KMS-11 (cell line): ENCODE measurements around the gene SMIM14.
"Not testable (repeated sequence)": the region's sequence is repeated elsewhere in the genome, so short reads cannot be mapped to it uniquely, and the experiment has no call there.

Experiments
- H2AFZ ChIP-seq: fragments of 200-600 bp; sonication (generic); 2 replicates; pipeline ENCODE4 v1.6.1; 2016; ENCODE audit warnings: antibody characterized with exemption, mixed run types, low read depth
- H3K27ac ChIP-seq: fragments of 200-600 bp; sonication (generic); 2 replicates; pipeline ENCODE4 v1.6.1; 2016; ENCODE audit warnings: mild to moderate bottlenecking, mixed run types
- H3K27me3 ChIP-seq: fragments of 200-600 bp; sonication (generic); 2 replicates; pipeline ENCODE4 v1.6.1; 2017; ENCODE audit warnings: mild to moderate bottlenecking, low read depth, mixed run types, moderate library complexity; ENCODE audit not compliant: insufficient read depth
- H3K36me3 ChIP-seq: fragments of 200-600 bp; sonication (generic); 2 replicates; pipeline ENCODE4 v1.6.1; 2017; ENCODE audit warnings: mild to moderate bottlenecking, mixed run types; ENCODE audit not compliant: insufficient read depth
- H3K4me1 ChIP-seq: fragments of 200-600 bp; sonication (generic); 2 replicates; pipeline ENCODE4 v1.6.1; 2016; ENCODE audit warnings: mild to moderate bottlenecking, low read depth, mixed run types; ENCODE audit not compliant: poor library complexity, severe bottlenecking
- H3K4me2 ChIP-seq: fragments of 200-600 bp; sonication (generic); 2 replicates; pipeline ENCODE4 v1.7.0; 2016; ENCODE audit warnings: mild to moderate bottlenecking, mixed run types
- H3K4me3 ChIP-seq: fragments of 200-600 bp; sonication (generic); IDR thresholded peaks from 2 replicates; pipeline ENCODE4 v1.6.1; 2017; ENCODE audit warnings: low read depth, low read length, mixed read lengths; ENCODE audit not compliant: insufficient read depth
- H3K79me2 ChIP-seq: fragments of 200-600 bp; sonication (generic); 2 replicates; pipeline ENCODE4 v1.6.1; 2016; ENCODE audit warnings: low read depth, mixed run types; ENCODE audit not compliant: insufficient read depth
- H3K9ac ChIP-seq: fragments of 200-600 bp; sonication (generic); 2 replicates; pipeline ENCODE4 v1.6.1; 2016; ENCODE audit warnings: mild to moderate bottlenecking, mixed run types
- H4K20me1 ChIP-seq: fragments of 200-600 bp; sonication (generic); 2 replicates; pipeline ENCODE4 v1.6.1; 2016; ENCODE audit warnings: mild to moderate bottlenecking, mixed run types; ENCODE audit not compliant: insufficient read depth
- TF ChIP-seq, protein P1 (sequence below): fragments of 200-600 bp; sonication (generic); conservative IDR thresholded peaks from 2 replicates; pipeline ENCODE4 v1.6.1; 2017; ENCODE audit warnings: low read depth, mild to moderate bottlenecking, antibody characterized with exemption, low read length, moderate library complexity, mixed read lengths

SMIM14 gene

DNA sequence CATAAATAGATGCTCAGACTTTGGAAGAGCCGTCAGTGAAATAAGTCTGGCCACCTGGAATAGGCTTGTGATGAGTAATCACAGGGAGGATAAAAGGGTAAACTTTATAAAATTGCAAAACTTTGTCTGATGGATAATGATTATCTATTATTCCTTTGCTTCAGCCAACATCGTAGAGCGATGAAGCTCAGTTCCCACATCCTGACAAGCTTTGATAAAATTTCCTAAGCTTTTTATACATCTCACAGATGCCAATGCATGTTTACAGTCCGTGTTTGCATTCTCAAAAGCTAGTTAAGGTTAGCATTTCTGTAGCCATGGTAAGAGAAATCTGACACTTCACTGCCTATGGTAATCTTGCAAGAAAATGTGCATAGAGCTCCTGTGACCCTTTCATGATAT is 96.1 kb downstream of the SMIM14 start:
- H3K36me3 ChIP-seq = no peaks in the 10 kb centered on the region
- H3K27me3 ChIP-seq = no peaks in the 10 kb centered on the region
- H2AFZ ChIP-seq = no peak overlapping the region
- no peak overlapping the region for H3K27ac ChIP-seq
- H3K79me2 ChIP-seq = no peaks in the 10 kb centered on the region
- H3K4me3 ChIP-seq = no peak overlapping the region
- H3K4me2 ChIP-seq = no peak overlapping the region
- H3K9ac ChIP-seq = no peak overlapping the region
- TF ChIP-seq, protein P1, sequence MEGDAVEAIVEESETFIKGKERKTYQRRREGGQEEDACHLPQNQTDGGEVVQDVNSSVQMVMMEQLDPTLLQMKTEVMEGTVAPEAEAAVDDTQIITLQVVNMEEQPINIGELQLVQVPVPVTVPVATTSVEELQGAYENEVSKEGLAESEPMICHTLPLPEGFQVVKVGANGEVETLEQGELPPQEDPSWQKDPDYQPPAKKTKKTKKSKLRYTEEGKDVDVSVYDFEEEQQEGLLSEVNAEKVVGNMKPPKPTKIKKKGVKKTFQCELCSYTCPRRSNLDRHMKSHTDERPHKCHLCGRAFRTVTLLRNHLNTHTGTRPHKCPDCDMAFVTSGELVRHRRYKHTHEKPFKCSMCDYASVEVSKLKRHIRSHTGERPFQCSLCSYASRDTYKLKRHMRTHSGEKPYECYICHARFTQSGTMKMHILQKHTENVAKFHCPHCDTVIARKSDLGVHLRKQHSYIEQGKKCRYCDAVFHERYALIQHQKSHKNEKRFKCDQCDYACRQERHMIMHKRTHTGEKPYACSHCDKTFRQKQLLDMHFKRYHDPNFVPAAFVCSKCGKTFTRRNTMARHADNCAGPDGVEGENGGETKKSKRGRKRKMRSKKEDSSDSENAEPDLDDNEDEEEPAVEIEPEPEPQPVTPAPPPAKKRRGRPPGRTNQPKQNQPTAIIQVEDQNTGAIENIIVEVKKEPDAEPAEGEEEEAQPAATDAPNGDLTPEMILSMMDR = no peak
- H3K4me1 ChIP-seq = no peaks in the 10 kb centered on the region
- no peaks in the 10 kb centered on the region for H4K20me1 ChIP-seq

DNA sequence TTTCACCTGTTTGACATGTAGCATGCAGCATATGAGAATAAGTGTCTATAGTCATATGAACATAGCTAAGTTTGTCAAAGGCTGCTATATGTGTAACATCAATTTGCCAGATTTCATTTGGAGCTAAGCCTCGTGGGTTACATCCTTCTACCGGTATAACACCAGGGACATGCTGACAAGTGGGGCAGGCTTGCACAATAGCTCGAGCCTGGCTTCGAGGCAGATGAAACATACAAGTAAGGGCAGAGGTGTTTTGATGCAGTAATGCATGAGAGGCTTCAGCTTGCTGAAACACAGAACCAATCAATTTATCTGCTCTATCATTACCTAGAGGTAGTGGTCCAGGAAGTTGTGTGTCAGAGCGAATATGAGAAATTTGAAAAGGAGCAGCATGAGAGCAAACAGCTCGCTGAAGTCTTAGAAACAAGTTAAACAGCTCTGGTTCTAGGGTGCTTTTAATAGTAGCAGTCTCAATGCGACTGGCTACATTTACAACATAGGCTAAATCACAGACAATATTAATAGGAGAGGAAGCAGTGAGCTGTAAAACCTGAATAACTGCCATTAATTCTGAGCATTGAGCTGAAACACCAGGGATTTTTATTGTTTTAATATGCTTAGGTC is 96.6 kb downstream of the SMIM14 start:
- TF ChIP-seq, protein P1 = no peak
- Histone ChIP-seq H4K20me1 (no peaks in the 10 kb centered on the region), H3K27ac (no peak overlapping the region), H3K36me3 (no peaks in the 10 kb centered on the region), H3K79me2 (no peaks in the 10 kb centered on the region), H3K27me3 (no peaks in the 10 kb centered on the region), H3K4me3 (no peak overlapping the region), H3K4me2 (no peak overlapping the region), H2AFZ (no peak overlapping the region), H3K4me1 (no peaks in the 10 kb centered on the region), H3K9ac (no peak overlapping the region)

DNA sequence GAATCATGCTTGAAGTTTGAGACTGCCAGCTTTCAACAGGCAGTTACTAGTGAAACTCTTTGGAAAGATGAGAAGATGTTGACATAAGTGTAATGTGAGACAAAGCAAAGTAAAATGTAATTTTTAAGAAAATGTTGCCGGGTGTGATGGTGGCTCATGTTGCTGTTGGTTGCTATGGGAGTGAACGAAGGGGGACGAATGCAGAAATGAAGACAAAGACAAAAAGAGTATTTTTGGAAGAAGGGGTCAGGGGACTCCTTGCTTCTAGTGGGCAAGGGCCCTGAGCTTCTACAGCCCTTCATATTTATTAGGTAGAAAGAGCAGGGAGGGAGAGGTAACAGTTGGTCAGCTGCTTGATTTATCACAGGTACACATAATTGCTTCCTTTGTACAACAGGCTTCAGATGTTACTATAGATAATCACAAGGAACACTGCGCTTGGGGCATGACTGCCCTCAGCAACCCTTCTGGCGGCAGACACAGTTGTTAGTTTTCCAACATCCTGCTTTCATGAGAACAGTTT is 99.5 kb downstream of the SMIM14 start:
- H3K9ac ChIP-seq = no peak overlapping the region
- H3K79me2 ChIP-seq = no peaks in the 10 kb centered on the region
- H3K4me3 ChIP-seq = no peak overlapping the region
- TF ChIP-seq, protein P1 = no peak
- H4K20me1 ChIP-seq = no peaks in the 10 kb centered on the region
- H3K36me3 ChIP-seq = no peaks in the 10 kb centered on the region
- H3K27me3 ChIP-seq = no peaks in the 10 kb centered on the region
- H3K4me1 ChIP-seq = no peaks in the 10 kb centered on the region
- H3K27ac ChIP-seq = no peak overlapping the region
- H3K4me2 ChIP-seq = no peak overlapping the region
- no peak overlapping the region for H2AFZ ChIP-seq

DNA sequence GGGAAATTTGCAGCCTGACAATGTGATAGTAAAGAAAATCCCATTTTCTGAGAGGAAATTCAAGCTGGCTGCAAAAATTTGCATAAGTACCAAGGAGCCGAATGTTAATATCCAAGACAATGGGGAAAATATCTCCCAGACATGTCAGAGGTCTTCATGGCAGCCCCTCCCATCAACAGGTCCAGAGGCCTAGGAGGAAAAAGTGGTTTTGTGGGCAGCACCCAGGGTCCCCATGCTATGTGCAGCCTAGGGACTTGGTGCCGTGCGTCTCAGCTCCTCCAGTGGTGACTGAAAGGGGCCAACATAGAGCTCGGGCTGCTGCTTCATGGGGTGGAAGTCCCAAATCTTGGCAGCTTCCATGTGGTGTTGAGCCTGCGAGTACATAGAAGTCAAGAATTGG is 105.1 kb downstream of the SMIM14 start:
- no peaks in the 10 kb centered on the region for H3K4me1 ChIP-seq
- no peak overlapping the region for H3K4me2 ChIP-seq
- no peak overlapping the region for H3K27ac ChIP-seq
- no peak overlapping the region for H3K9ac ChIP-seq
- TF ChIP-seq, protein P1 = no peak
- H3K36me3 ChIP-seq = no peaks in the 10 kb centered on the region
- H2AFZ ChIP-seq = no peak overlapping the region
- no peaks in the 10 kb centered on the region for H3K27me3 ChIP-seq
- H3K4me3 ChIP-seq = no peak overlapping the region
- H3K79me2 ChIP-seq = no peaks in the 10 kb centered on the region
- H4K20me1 ChIP-seq = no peaks in the 10 kb centered on the region

DNA sequence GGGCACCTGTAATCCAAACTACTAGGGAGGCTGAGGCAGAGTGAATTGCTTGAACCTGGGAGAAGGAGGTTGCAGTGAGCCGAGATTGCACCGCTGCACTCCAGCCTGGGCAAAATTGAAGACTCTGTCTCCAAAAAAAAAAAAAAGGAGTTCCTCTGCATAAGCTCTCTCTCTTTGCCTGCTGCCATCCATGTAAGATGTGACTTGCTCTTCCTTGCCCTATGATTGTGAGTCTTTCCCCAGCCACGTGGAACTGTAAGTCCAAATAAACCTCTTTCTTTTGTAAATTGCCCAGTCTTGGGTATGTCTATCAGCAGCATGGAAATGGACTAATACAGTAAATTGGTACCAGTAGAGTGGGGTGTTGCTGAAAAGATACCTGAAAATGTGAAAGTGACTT is 106.4 kb downstream of the SMIM14 start:
- H3K36me3 ChIP-seq, H3K79me2 ChIP-seq: not testable (repeated sequence)

More for the DNA sequence above, 106.4 kb downstream of the SMIM14 start:
- not testable (repeated sequence) for H3K4me1 ChIP-seq, H3K4me2 ChIP-seq, H3K27me3 ChIP-seq, H4K20me1 ChIP-seq, H2AFZ ChIP-seq, H3K4me3 ChIP-seq, H3K27ac ChIP-seq, H3K9ac ChIP-seq
